Karpas-422 (cell line): ENCODE data around the gene YOD1. TPM values are rescaled to one million over a fixed set of nuclear protein-coding genes. Genes with fewer than 3 reads are reported as not detected.

Experiments used
- DNase-seq: peaks from one replicate; pipeline ENCODE4 v3.0.0-alpha.2; 2015
- H2AFZ ChIP-seq: fragments of 200-600 bp; sonication (generic); 2 replicates; pipeline ENCODE4 v1.6.1; 2014; ENCODE audit warnings: antibody characterized with exemption, low read length, mixed read lengths
- H3K27ac ChIP-seq: fragments of 200-600 bp; sonication (generic); 2 replicates; pipeline ENCODE4 v1.5.1; 2014; ENCODE audit warnings: mild to moderate bottlenecking, low read length, moderate library complexity
- H3K27me3 ChIP-seq: fragments of 200-600 bp; sonication (generic); 2 replicates; pipeline ENCODE4 v1.6.1; 2014; ENCODE audit warnings: low read length, mixed read lengths
- H3K36me3 ChIP-seq: fragments of 200-600 bp; sonication (generic); 2 replicates; pipeline ENCODE4 v1.6.1; 2014; ENCODE audit warnings: low read length, mixed read lengths; ENCODE audit not compliant: insufficient read depth
- H3K4me1 ChIP-seq: fragments of 200-600 bp; sonication (generic); 2 replicates; pipeline ENCODE4 v1.6.1; 2014; ENCODE audit warnings: mild to moderate bottlenecking, low read length, mixed read lengths
- H3K4me2 ChIP-seq: fragments of 200-600 bp; sonication (generic); 2 replicates; pipeline ENCODE4 v1.6.1; 2014; ENCODE audit warnings: low read length, low read depth, mild to moderate bottlenecking; ENCODE audit not compliant: poor library complexity, severe bottlenecking
- H3K4me3 ChIP-seq: fragments of 200-600 bp; sonication (generic); 2 replicates; pipeline ENCODE4 v1.5.1; 2014; ENCODE audit warnings: mild to moderate bottlenecking, antibody characterized with exemption, low read length, mixed read lengths
- H3K79me2 ChIP-seq: fragments of 200-600 bp; sonication (generic); 2 replicates; pipeline ENCODE4 v1.6.1; 2014; ENCODE audit warnings: mild to moderate bottlenecking, low read length, mixed read lengths
- H3K9ac ChIP-seq: fragments of 200-600 bp; sonication (generic); 2 replicates; pipeline ENCODE4 v1.6.0; 2014; ENCODE audit warnings: low read length
- H3K9me2 ChIP-seq: fragments of 200-600 bp; sonication (generic), shearing (Covaris generic); replicated peaks from 2 replicates; pipeline ENCODE4 v1.6.0; 2014; ENCODE audit warnings: mild to moderate bottlenecking, low read length, moderate library complexity; ENCODE audit not compliant: insufficient read depth
- H3K9me3 ChIP-seq: fragments of 300-700, 200-600 bp; sonication (generic); 2 replicates; pipeline ENCODE4 v1.6.1; 2014; ENCODE audit warnings: low read length, mixed read lengths
- H4K20me1 ChIP-seq: fragments of 200-600 bp; sonication (generic); 2 replicates; pipeline ENCODE4 v1.6.1; 2014; ENCODE audit warnings: mild to moderate bottlenecking, antibody characterized with exemption, low read length, low read depth; ENCODE audit not compliant: insufficient read depth
- total RNA-seq: library from RNA; depleted of rRNA; stranded (reverse); fragments of >200 nt; shearing (Covaris generic); gene quantifications from 2 replicates; pipeline ENCODE4 v1.2.3, GENCODE V29; 2014; ENCODE audit warnings: low replicate concordance

YOD1 gene
- total RNA-seq, 1 experiment from 2014 or later: not detected

DNA sequence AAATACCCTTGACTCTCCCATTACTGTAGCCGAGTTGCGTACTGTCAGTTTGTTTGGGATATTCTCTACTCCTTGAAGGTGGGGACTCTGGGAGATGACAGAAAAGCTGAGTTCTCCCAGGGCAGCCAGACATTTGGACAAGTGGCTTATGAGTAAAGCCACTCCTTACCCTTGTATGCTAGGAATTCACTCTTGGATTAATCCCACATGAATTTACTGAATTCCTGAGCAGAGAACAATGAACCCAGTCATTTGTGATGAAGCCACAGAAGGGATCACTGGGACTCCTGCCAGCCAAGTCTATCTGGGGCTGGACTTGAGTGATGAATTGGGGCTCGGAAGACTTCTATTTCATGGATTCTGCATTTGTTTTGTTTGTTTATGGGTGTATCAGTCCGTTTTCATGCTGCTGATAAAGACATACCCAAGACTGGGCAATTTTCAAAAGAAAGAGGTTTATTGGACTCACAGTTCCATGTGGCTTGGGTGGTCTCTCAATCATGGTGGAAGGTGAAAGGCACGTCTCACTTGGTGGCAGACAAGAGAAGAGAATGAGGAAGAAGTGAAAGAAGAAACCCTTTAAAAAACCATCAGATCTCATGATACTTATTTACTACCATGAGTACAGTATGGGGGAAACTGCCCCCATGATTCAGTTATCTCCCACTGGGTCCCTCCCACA is 43.5 kb downstream of the YOD1 start:
- Histone ChIP-seq H3K9me3 (no peaks in the 10 kb centered on the region), H3K4me1 (no peaks in the 10 kb centered on the region), H4K20me1 (no peaks in the 10 kb centered on the region), H3K4me3 (no peak overlapping the region), H3K79me2 (no peaks in the 10 kb centered on the region), H3K27ac (no peak overlapping the region), H3K27me3 (no peaks in the 10 kb centered on the region), H3K9ac (no peak overlapping the region), H3K9me2 (no peaks in the 10 kb centered on the region), H2AFZ (no peak overlapping the region), H3K36me3 (no peaks in the 10 kb centered on the region), H3K4me2 (no peak overlapping the region)
- DNase-seq: no peak

- H3K27ac ChIP-seq: no peak overlapping the region
- H3K4me2 ChIP-seq: no peak overlapping the region
- H3K9me2 ChIP-seq: no peaks in the 10 kb centered on the region
- no peak overlapping the region for H2AFZ ChIP-seq
- H3K27me3 ChIP-seq: no peaks in the 10 kb centered on the region
- H3K4me1 ChIP-seq: no peaks in the 10 kb centered on the region
- H3K9me3 ChIP-seq: no peaks in the 10 kb centered on the region
- H3K4me3 ChIP-seq: no peak overlapping the region
- H3K79me2 ChIP-seq: no peaks in the 10 kb centered on the region
- DNase-seq: no peak
- H3K9ac ChIP-seq: no peak overlapping the region
- H4K20me1 ChIP-seq: no peaks in the 10 kb centered on the region
- H3K36me3 ChIP-seq: no peaks in the 10 kb centered on the region
Measured at GRCh38 chr1:207006914-207007313, 44.1 kb downstream of the YOD1 start.

DNA sequence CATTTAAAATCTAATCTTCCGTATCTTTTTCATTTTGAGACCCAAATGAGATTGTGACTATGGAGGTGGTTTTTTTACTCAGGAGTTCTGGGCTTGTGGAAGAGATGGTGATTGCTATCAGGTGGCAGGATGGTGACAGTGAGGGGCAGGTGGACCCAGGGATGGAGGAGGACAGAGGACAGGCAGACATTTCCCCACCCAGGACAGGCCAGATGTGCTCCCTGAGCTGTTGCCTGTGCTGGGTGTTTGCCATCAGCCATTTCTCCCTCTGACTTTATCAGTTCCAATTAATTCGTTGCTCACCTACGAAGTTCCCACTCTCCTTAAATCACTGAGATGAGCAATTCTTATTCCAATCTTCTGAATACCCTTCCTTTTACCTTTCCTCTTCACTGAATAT is 44.9 kb downstream of the YOD1 start:
- no peak for DNase-seq

DNA sequence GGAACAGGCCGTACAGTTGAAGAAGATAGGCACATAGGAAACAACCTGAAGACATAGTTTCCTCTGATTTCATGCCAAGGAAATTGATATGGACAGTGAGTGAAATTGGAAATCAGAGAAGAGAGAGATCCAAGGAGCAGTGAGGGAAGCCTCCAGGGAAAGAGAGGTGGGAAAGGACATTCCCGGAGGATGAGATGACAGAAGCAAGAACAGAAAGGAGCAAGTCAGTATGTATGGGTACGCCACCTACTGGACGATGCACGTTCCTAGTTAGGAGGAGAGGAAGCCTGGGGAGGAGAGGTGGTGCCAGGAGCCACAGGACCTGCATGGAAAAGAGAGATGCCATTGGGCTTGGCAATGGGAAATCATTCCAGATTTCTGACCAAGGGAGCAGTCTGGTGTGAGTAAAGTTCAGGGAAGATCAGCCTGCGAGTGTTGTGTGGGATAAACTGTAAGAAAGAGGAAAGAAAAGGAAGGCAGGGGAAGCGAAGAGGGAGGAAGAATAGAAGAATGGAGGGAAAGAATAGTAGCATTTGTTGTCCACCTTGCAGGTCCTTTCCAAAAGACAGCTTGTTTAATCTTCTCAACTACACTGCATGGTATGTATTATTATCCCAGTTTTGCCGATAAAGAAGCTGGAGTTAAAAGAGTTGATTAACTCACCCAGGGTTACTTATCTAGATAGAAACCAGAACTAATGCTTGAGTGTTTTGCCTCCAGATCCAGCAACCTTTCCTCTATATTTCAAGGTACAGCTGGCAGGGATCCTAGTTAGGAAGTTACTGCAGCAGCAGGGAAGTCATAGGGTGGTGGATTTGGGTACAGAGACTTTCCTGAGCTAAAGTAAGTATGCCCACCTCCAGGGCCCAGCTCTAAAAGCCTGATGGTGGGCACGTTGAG is 45.8 kb downstream of the YOD1 start:
- Histone ChIP-seq H3K36me3 (no peaks in the 10 kb centered on the region), H3K9me3 (no peaks in the 10 kb centered on the region), H3K27me3 (no peaks in the 10 kb centered on the region), H3K4me3 (no peak overlapping the region), H3K9ac (no peak overlapping the region), H3K9me2 (no peaks in the 10 kb centered on the region), H4K20me1 (no peaks in the 10 kb centered on the region), H3K4me1 (no peaks in the 10 kb centered on the region), H3K79me2 (no peaks in the 10 kb centered on the region), H2AFZ (no peak overlapping the region), H3K27ac (no peak overlapping the region), H3K4me2 (no peak overlapping the region)
- peak; percentile 63 for DNase-seq

More for the DNA sequence above, 44.9 kb downstream of the YOD1 start:
- Histone ChIP-seq H3K9ac (no peak overlapping the region), H3K79me2 (no peaks in the 10 kb centered on the region), H4K20me1 (no peaks in the 10 kb centered on the region), H3K27ac (no peak overlapping the region), H3K9me3 (no peaks in the 10 kb centered on the region), H3K4me1 (no peaks in the 10 kb centered on the region), H3K9me2 (no peaks in the 10 kb centered on the region), H3K36me3 (no peaks in the 10 kb centered on the region), H3K27me3 (no peaks in the 10 kb centered on the region), H3K4me3 (no peak overlapping the region), H3K4me2 (no peak overlapping the region), H2AFZ (no peak overlapping the region)

DNA sequence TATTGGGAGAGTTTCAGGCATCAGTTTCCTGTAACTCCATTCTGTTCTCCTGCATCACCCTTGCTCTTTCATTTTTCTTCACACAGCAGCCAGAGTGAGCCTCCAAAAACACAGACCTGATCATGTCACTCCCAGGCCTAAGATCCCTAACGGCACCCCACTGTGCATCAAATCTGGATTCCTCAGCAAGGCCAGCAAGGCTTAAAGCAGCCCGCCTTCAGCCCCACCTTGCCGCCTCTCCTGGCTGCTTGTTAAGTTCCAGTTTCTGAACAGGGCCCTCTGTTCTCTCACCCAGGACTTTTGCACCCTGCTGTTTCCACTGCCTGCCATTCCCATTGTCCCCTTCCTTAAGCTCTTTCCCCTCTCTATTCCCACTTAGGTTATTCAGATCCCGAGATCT is 47.8 kb downstream of the YOD1 start:
- Histone ChIP-seq H3K4me2 (no peak overlapping the region), H4K20me1 (no peaks in the 10 kb centered on the region), H3K27ac (no peak overlapping the region), H3K36me3 (no peaks in the 10 kb centered on the region), H2AFZ (no peak overlapping the region), H3K4me1 (no peaks in the 10 kb centered on the region), H3K4me3 (no peak overlapping the region), H3K9me3 (no peaks in the 10 kb centered on the region), H3K9ac (no peak overlapping the region), H3K9me2 (no peaks in the 10 kb centered on the region), H3K79me2 (no peaks in the 10 kb centered on the region), H3K27me3 (no peaks in the 10 kb centered on the region)
- peak; percentile 1 for DNase-seq

DNA sequence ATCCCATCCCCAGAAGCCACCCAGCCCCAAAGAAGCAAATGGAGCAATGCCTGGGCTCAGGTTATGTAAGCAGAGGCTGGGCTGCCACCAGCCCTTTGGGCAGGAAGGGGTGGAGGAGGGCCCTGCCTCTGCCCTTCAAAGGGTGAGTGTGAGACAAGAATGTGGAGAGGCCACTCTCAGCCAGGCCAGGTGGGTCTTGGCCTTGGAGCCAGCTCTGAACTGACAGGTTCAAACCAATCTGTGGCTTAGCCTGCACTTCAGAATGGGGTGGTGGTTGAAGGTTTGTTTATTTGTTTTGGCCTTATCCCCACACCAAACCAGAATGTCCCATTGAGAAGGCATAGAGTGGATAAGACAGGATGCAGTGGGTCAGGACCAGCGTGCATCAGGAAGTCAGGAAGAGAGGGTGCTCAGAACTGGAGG is 48.3 kb downstream of the YOD1 start:
- H3K9me3 ChIP-seq: no peaks in the 10 kb centered on the region
- no peaks in the 10 kb centered on the region for H3K4me1 ChIP-seq
- no peaks in the 10 kb centered on the region for H3K9me2 ChIP-seq
- no peaks in the 10 kb centered on the region for H3K36me3 ChIP-seq
- no peak overlapping the region for H3K9ac ChIP-seq
- H3K27ac ChIP-seq: no peak overlapping the region
- H3K4me2 ChIP-seq: no peak overlapping the region
- H3K4me3 ChIP-seq: no peak overlapping the region
- DNase-seq: peak; percentile 2
- no peaks in the 10 kb centered on the region for H4K20me1 ChIP-seq
- no peaks in the 10 kb centered on the region for H3K79me2 ChIP-seq
- H3K27me3 ChIP-seq: no peaks in the 10 kb centered on the region
- no peak overlapping the region for H2AFZ ChIP-seq

DNA sequence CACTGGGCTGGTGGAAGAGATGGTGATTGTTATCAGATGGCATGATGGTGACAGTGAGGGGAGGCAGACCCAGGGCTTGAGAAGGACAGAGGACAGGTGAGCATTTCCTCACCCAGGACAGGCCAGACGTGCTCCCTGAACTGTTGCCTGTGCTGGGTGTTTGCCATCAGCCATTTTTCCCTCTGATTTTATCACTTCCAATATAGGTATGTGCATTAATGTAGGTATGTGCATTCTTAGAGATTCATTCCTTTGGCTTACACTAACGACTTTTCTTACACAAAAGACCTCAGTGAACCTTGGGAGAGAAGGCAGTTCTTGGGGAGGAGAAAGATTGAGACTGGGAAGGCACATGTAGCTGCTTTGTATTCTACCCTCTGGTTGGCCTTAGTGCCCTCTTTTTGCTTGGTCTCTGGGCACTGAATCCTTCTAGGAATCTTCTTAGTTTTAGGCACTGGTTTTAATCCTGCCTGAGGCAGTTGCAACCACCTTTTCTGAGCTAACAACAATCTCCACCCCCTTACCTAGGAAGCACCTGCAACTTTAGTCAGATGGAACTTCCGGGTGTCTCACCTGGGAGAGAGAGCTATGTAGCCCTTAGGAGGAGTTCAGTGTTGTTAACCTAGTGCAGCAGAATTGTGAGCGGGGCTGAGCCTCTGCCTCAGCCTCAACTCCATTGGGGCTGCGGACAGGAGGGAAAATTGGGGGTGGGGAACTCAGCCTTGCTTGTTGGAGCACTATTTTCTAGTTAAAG is 49.3 kb downstream of the YOD1 start:
- H3K9me3 ChIP-seq: no peaks in the 10 kb centered on the region
- H4K20me1 ChIP-seq: no peaks in the 10 kb centered on the region
- H3K36me3 ChIP-seq: no peaks in the 10 kb centered on the region
- H3K4me1 ChIP-seq: no peaks in the 10 kb centered on the region
- no peak overlapping the region for H3K9ac ChIP-seq
- H3K27me3 ChIP-seq: no peaks in the 10 kb centered on the region
- no peak overlapping the region for H3K4me3 ChIP-seq
- no peak overlapping the region for H3K27ac ChIP-seq
- no peak overlapping the region for H3K4me2 ChIP-seq
- peak; percentile 16 for DNase-seq
- H3K9me2 ChIP-seq: no peaks in the 10 kb centered on the region
- no peaks in the 10 kb centered on the region for H3K79me2 ChIP-seq
- no peak overlapping the region for H2AFZ ChIP-seq
